Heart left ventricle (tissue), 16 donors: ENCODE data around the gene MFSD6L. TPM values are rescaled to one million over a fixed set of nuclear protein-coding genes. Genes with fewer than 3 reads are reported as not detected.

Source experiments
- ATAC-seq, 4 donors: fragments of 200-7000 bp; cut with Tn5 transposase; one replicate each; pipeline ENCODE4 v1.9.1; 2020 to 2022; ENCODE audit warnings: moderate library complexity in 4 of 4, mild to moderate bottlenecking in 3 of 4, moderate number of reproducible peaks in 1 of 4
- DNase-seq, 5 donors: peaks; one replicate each; pipeline ENCODE4 v3.0.0-alpha.2; 2020
- H3K27ac ChIP-seq, 12 donors: fragments of 200-600 bp; sonication (generic) in 4 of 12; one replicate each; pipeline versions ENCODE4 v1.5.0 to v1.8.0; 2016 to 2022; ENCODE audit warnings: mild to moderate bottlenecking in 2 of 12
- H3K27me3 ChIP-seq, 9 donors: fragments of 200-600 bp; sonication (generic) in 2 of 9; one replicate each; pipeline versions ENCODE4 v1.5.1 to v1.8.0; 2016 to 2022; ENCODE audit warnings: mild to moderate bottlenecking in 3 of 9
- H3K36me3 ChIP-seq, 9 donors: fragments of 200-600 bp; sonication (generic) in 2 of 9; one replicate each; pipeline versions ENCODE4 v1.5.0 to v1.8.0; 2018 to 2022; ENCODE audit warnings: mild to moderate bottlenecking in 2 of 9
- H3K4me1 ChIP-seq, 12 donors: fragments of 200-600 bp; sonication (generic) in 4 of 12; one replicate each; pipeline versions ENCODE4 v1.5.0 to v1.8.0; 2016 to 2022; ENCODE audit warnings: mild to moderate bottlenecking in 3 of 12
- H3K4me3 ChIP-seq, 12 donors: fragments of 200-600 bp; sonication (generic) in 4 of 12; one replicate each; pipeline versions ENCODE4 v1.5.0 to v1.8.0; 2017 to 2022; ENCODE audit warnings: mild to moderate bottlenecking in 9 of 12, moderate library complexity in 4 of 12
- H3K9me3 ChIP-seq, 12 donors: fragments of 200-600 bp; sonication (generic) in 4 of 12; one replicate each; pipeline versions ENCODE4 v1.5.0 to v1.8.0; 2016 to 2022; ENCODE audit warnings: mild to moderate bottlenecking in 1 of 12
- CTCF ChIP-seq, 12 donors: fragments of 200-600 bp; sonication (generic) in 4 of 12; IDR thresholded peaks; one replicate each; pipeline versions ENCODE4 v1.5.0 to v1.8.0; 2018 to 2022; ENCODE audit warnings: antibody characterized with exemption in 12 of 12, mild to moderate bottlenecking in 5 of 12
- POLR2A ChIP-seq, 2 donors: fragments of 450-650 bp; IDR thresholded peaks; one replicate each; pipeline ENCODE4 v1.6.1; 2017; ENCODE audit warnings: antibody characterized with exemption in 2 of 2, mild to moderate bottlenecking in 2 of 2, moderate library complexity in 2 of 2
- WGBS, 4 donors: extraction: QIAGEN DNeasy Blood & Tissue Kit in 2 of 4; methylation state at CpG; one replicate each; pipeline versions ENCODE4 v1.1.5 to v1.1.7; 2013 to 2018; 5-methylcytosine and 5-hydroxymethylcytosine counted together
- intact Hi-C, 10 donors: fragments of 100-400 bp; cut with DNase I; formaldehyde crosslinking; loops; one replicate each; pipeline versions ENCODE4 v1.11.1 to v1.14.2; 2022
- polyA plus RNA-seq, 2 donors: library from polyadenylated mRNA; stranded (reverse); fragments of 200-250 nt; gene quantifications; one replicate each; pipeline ENCODE4 v1.2.3, GENCODE V29; 2013
- total RNA-seq, 9 donors: library from RNA; depleted of rRNA in 2 of 9; stranded (reverse); fragments of >200 nt in 2 of 9; fragmentation: NEBNext Ultra II Directional in 3 of 9; extraction: Animal tissue kit (Norgen Biotek cat#: 25700) in 3 of 9; gene quantifications; one replicate each; pipeline versions ENCODE4 v1.1.0 to v1.2.4, GENCODE V29; 2016 to 2023
- donor health status: ischemic (EF 13 %, LVEDD 7.1; RV severe dilation, severe dysfunction).
- donor health status: healthy with polysubstance abuse.
- donor health status: DM: no; HTN: yes; CAD: no.
- donor health status: DM: no; HTN: no; CAD: no.
- donor health status: ischemic (EF 25% LVEDD 6.9; RV normal size, moderate dysfunction).
- donor health status: ischemic (EF 25% LVEDD 5.7; RV mildly dilated, moderate dysfunction).
- donor health status: healthy.
- donor health status: DM: yes; HTN: yes; CAD: no.
- donor health status: ischemic (EF 35%, LVEDD 5.7; RV mildly dilated, moderate dysfunction).
- donor health status: nonischemic (EF 11% LVEDD 7.7; RV severe dilation, severe dysfunction).
- donor health status: DM: yes; HTN: yes; CAD: no.
- donor health status: PGD.
- donor health status: ischemic (EF 29% LVEDD 5.4; RV normal size, mild dysfunction).
- donor health status: nonischemic (EF 23%, LVEDD 6.1; RV moderate dilation, normal function).

MFSD6L gene
- total and polyA plus RNA-seq, 11 donors, result 0.08 to 0.43 (median 0.21) TPM; not detected in 8

GRCh38 chr17:8826808-8827435 is 27.8 kb upstream of the MFSD6L start:
- 74 to 81% (median 76%) methylated on average over 19 of the region's 19 CpGs for WGBS, 4 donors
- TF ChIP-seq POLR2A (IDR thresholded peaks at IDR 0.05) (no peak), CTCF (IDR thresholded peaks at IDR 0.05) (no peak)
- no peak for DNase-seq
- intact Hi-C loops, result no loop called here
- H3K4me1 ChIP-seq, result no peaks in the 10 kb centered on the region
- no peak overlapping the region for H3K4me3 ChIP-seq
- peaks cover 0 to 2% (median 0%) of the 10 kb centered on the region in 9 donors for H3K36me3 ChIP-seq
- no peak for ATAC-seq
- H3K9me3 ChIP-seq, result peaks cover 0 to 15% (median 3%) of the 10 kb centered on the region in 12 donors
- no peak overlapping the region for H3K27ac ChIP-seq
- peaks cover 0 to 10% (median 0%) of the 10 kb centered on the region in 9 donors for H3K27me3 ChIP-seq

- no peak for ATAC-seq
- intact Hi-C loops, result no loop called here
- 69 to 85% (median 75%) methylated on average over 2 of the region's 2 CpGs for WGBS, 4 donors
- no peak for DNase-seq
- TF ChIP-seq CTCF (IDR thresholded peaks at IDR 0.05), result no peak
- TF ChIP-seq POLR2A (IDR thresholded peaks at IDR 0.05), result no peak
- H3K9me3 ChIP-seq, result peaks cover 0 to 15% (median 3%) of the 10 kb centered on the region in 12 donors
- H3K27me3 ChIP-seq, result peaks cover 0 to 10% (median 0%) of the 10 kb centered on the region in 9 donors
- H3K4me1 ChIP-seq, result no peaks in the 10 kb centered on the region
- H3K27ac ChIP-seq, result no peak overlapping the region
- H3K36me3 ChIP-seq, result no peaks in the 10 kb centered on the region
- no peak overlapping the region for H3K4me3 ChIP-seq
Observed at GRCh38 chr17:8825802-8826201, 26.6 kb upstream of the MFSD6L start.

- no peak overlapping the region for H3K4me3 ChIP-seq
- ATAC-seq (no peak), DNase-seq (no peak)
- H3K27me3 ChIP-seq, result peaks cover 0 to 4% (median 0%) of the 10 kb centered on the region in 9 donors
- WGBS, 4 donors, result 91 to 96% (median 94%) methylated on average over 5 of the region's 5 CpGs
- H3K9me3 ChIP-seq, result peaks cover 0 to 15% (median 3%) of the 10 kb centered on the region in 12 donors
- H3K27ac ChIP-seq, result no peak overlapping the region
- no peaks in the 10 kb centered on the region for H3K4me1 ChIP-seq
- H3K36me3 ChIP-seq, result no peaks in the 10 kb centered on the region
- no peak for TF ChIP-seq POLR2A (IDR thresholded peaks at IDR 0.05)
- intact Hi-C loops, result no loop called here
Observed at GRCh38 chr17:8823279-8823678, 24.1 kb upstream of the MFSD6L start.

GRCh38 chr17:8822401-8823035 is 23.4 kb upstream of the MFSD6L start:
- 84 to 91% (median 89%) methylated on average over 5 of the region's 5 CpGs for WGBS, 4 donors

More at GRCh38 chr17:8822401-8823035, 23.4 kb upstream of the MFSD6L start:
- TF ChIP-seq CTCF (IDR thresholded peaks at IDR 0.05) (no peak), POLR2A (IDR thresholded peaks at IDR 0.05) (no peak)
- H3K27ac ChIP-seq, result no peak overlapping the region
- H3K4me1 ChIP-seq, result no peaks in the 10 kb centered on the region
- no peaks in the 10 kb centered on the region for H3K27me3 ChIP-seq
- ATAC-seq, result no peak
- no peaks in the 10 kb centered on the region for H3K36me3 ChIP-seq
- H3K4me3 ChIP-seq, result no peak overlapping the region
- peaks cover 0 to 15% (median 3%) of the 10 kb centered on the region in 12 donors for H3K9me3 ChIP-seq
- intact Hi-C loops, result no loop called here
- no peak for DNase-seq
